HL-60 (cell line): ENCODE data around the gene CLN5.

ENCODE experiments used
- GABPA ChIP-seq: IDR thresholded peaks from 2 replicates; pipeline ENCODE4 v1.6.1; 2012; ENCODE audit warnings: low read depth
- POLR2AphosphoS5 ChIP-seq: IDR thresholded peaks from 2 replicates; pipeline ENCODE4 v1.6.1; 2012; ENCODE audit warnings: low read depth
- REST ChIP-seq: IDR thresholded peaks from 2 replicates; pipeline ENCODE4 v1.6.1; 2012; ENCODE audit warnings: low read depth; ENCODE audit not compliant: insufficient replicate concordance
- SPI1 ChIP-seq: IDR thresholded peaks from 2 replicates; pipeline ENCODE4 v1.6.1; 2012; ENCODE audit warnings: low read depth, mild to moderate bottlenecking, borderline replicate concordance
- TF ChIP-seq, protein P1 (sequence below): IDR thresholded peaks from one replicate; pipeline ENCODE4 v1.5.1; 2011; ENCODE audit warnings: low read length, control low read depth, inconsistent platforms; ENCODE audit not compliant: insufficient read depth

DNA sequence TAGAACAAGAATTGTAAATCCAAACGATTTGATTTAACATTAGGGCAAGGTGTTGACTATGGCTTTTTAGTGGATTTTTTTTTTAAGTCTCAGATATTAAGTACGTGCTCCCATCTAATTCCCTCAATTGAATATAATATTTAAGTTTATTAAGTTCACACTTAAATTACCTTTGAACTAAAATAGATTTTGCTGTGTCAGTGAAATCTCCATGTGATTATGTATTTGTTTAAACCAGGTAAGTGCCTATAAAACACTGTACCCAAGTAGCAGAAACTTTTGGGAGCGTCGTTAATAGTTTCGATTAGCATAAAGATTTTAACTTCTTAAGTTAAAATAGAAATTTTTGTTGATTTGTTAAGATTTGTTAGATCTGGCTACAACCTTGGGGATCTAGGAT lies 1.6 kb downstream of the CLN5 start:
- TF ChIP-seq, protein P1, sequence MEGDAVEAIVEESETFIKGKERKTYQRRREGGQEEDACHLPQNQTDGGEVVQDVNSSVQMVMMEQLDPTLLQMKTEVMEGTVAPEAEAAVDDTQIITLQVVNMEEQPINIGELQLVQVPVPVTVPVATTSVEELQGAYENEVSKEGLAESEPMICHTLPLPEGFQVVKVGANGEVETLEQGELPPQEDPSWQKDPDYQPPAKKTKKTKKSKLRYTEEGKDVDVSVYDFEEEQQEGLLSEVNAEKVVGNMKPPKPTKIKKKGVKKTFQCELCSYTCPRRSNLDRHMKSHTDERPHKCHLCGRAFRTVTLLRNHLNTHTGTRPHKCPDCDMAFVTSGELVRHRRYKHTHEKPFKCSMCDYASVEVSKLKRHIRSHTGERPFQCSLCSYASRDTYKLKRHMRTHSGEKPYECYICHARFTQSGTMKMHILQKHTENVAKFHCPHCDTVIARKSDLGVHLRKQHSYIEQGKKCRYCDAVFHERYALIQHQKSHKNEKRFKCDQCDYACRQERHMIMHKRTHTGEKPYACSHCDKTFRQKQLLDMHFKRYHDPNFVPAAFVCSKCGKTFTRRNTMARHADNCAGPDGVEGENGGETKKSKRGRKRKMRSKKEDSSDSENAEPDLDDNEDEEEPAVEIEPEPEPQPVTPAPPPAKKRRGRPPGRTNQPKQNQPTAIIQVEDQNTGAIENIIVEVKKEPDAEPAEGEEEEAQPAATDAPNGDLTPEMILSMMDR, result no peak
- TF ChIP-seq POLR2AphosphoS5, result no peak
- no peak for TF ChIP-seq GABPA
- TF ChIP-seq REST, result no peak
- no peak for TF ChIP-seq SPI1
